Measurements from ENCODE around the gene HSDL1. TPM values are rescaled to one million over a fixed set of nuclear protein-coding genes. Genes with fewer than 3 reads are reported as not detected.

HSDL1 gene
- polyA plus RNA-seq, 3 donors, result 43.9 to 59.1 (median 48.5) TPM

DNA sequence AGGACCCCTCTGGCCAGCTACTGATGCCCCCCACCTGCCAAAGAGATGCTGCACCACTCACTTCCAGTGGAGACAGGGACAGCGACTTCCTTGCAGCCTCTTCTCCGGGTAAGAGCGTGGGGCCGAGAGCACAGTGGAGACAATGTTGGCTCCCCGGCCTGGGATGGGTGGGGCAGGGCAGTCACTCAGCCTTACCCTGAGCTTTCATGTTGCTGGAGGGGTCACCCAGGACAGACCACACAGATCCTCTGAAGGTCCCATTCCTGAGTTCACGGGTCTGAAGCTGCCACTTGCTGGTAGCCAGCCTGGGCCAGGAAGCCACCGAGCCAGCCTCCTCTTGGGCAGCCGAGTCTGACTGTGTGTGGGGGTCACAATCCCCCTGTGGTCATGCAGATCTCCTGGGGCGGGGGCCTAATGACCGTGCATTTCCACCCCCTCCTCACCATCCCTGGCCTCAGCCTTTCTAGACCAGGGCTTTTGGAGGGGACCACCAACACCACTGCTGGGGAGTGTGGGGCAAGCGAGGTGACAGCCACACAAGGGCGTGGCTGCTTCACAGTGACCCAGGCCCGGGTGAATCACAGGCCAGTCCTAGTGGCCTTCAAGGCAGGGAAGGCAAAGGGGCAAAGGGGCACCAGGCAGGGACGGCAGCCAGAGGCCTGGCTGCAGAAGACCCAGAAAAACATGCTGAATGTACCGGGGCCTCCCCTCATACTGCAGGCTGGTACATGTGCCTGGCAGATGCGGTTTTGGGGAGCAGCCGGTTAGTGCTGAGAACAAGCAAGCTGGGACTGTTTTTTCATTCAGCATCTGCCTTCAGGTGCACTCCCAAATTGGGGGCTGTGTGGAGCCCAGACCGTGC lies 31.4 kb upstream of the HSDL1 start:
- no peak for DNase-seq (ENCODE audit: low read depth in 3 of 3, low spot score in 2 of 3)

DNA sequence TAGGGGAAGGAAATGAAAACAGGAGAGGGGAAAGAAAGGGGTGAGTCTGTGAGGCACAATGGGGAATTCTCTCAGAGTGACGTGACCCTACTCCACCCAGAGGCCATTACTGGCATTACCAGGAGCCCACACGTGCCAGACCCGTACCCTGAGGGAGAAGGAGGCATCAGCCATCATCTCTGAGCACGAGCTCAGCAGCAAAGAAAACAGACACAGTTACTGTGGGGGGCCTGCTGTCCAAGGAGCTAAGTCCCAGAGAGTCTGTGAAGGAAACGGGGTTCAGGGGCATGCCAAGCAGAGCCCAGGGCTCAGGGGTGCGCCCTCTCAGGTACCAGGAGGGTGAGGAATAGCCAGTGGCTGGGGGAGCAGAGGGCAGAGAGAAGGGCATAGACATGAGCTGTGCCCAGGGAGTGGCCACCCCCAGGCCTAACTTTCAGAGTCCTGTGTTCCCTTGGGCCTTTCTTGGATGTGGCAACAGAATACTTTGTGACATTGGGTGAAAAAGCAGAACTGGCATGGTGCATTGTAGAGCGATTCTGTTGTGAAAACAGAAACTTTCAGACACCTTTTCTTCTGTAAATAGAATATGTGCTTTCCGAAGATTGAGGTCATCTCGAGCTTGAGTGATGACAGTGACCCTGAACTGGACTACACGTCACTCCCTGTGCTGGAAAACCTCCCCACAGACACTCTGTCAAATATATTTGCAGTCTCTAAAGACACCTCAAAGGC lies 30.5 kb upstream of the HSDL1 start:
- DNase-seq (ENCODE audit: low read depth in 3 of 3, low spot score in 2 of 3), result no peak

DNA sequence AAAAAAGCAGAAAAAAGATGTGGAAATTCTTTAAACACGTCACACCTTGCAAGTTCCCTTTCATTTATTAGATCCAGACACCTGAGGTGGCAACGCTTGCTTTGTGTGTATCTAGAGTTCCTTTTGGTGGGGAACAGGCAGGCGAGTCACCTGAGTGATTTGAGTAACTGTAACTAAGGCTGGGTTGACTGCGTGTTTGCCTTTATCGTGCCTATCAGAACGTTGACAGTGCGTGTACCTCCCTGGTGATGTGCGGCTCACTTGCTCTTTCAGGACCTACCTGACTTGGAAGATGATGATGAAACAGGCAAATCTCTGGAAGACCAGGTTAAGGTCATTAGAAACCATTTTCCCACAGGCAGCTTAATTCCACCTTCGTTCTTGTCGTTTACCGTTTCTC lies 29.4 kb upstream of the HSDL1 start:
- DNase-seq (ENCODE audit: low read depth in 3 of 3, low spot score in 2 of 3), result no peak

DNA sequence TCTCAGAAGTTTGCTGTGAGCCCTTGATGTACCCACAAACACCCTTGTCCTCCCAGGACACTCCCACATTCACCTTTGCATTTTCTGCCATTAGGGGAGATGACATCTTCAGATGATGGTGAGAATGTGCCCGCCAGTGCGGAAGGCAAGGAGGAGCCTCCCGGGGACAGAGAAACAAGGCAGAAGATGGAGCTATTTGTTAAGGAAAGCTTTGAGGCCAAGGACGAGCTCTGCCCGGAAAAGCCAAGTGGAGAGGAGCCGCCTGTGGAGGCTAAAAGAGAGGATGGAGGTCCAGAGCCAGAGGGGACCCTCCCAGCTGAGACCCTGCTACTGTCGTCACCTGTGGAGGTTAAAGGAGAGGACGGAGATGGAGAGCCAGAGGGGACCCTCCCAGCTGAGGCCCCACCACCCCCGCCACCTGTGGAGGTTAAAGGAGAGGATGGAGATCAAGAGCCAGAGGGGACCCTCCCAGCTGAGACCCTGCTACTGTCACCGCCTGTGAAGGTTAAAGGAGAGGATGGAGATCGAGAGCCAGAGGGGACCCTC lies 24.9 kb upstream of the HSDL1 start:
- DNase-seq (ENCODE audit: low read depth in 3 of 3, low spot score in 2 of 3), result no peak

DNA sequence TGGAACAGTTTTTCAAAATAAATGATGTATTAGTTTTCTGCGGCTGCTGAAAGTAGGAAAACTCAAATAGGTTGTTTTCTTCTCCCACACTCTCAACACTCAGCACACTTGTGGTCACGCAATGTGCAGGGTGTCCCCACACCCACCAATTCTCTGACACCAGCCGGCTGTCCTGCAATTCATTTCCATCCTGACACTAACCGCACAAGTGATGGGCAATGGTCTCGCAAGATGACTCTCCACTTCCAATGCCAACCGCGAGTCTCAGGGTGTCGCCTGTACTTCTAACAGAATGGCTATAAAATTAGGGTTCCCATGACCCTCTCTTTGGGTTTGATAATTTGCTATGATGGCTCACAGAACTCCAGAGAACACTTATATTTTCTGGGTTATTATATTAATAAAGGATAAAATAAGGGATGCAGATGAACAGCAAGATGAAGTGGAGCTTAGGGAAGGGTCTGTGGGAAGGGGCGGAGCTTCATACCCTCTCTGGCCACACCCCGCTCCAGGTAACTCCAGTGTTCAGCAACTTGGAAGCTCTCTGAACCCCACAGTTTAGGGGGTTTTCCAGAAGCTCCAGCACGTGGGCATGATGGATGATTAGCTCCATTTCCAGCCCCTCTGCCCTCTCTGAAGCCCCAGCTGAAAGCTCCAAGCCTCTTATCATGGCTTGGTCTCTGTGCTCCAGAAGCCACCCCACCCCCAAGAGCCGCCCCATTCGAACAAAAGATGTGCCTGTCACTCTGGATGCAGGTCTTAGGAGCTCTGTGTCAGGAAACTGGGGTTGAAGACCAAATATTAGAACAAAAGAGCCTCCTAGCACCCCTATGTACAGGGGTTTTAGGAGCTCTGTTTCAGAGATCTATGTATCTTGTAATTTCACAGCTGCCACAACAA lies 22.1 kb upstream of the HSDL1 start:
- no peak for DNase-seq (ENCODE audit: low read depth in 3 of 3, low spot score in 2 of 3)

DNA sequence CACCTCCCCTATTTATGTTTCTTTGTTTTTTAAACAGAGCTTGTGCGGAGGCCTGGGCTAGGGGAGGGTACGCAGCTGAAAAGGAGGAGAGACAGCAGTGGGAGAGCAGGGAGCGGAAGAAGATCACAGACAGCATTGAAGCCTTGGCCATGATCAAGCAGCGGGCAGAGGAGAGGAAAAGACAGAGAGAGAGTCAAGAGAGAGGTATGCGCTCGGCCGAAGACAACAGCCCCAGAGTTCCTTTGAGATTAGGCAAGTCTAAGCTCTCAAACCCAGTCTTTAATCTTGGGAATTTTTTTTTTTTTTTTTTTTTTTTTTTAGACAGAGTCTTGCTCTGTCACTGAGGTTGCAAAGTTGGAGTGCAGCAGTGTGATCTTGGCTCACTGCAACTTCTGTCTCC lies 20.8 kb upstream of the HSDL1 start:
- no peak for DNase-seq (ENCODE audit: low read depth in 3 of 3, low spot score in 2 of 3)

DNA sequence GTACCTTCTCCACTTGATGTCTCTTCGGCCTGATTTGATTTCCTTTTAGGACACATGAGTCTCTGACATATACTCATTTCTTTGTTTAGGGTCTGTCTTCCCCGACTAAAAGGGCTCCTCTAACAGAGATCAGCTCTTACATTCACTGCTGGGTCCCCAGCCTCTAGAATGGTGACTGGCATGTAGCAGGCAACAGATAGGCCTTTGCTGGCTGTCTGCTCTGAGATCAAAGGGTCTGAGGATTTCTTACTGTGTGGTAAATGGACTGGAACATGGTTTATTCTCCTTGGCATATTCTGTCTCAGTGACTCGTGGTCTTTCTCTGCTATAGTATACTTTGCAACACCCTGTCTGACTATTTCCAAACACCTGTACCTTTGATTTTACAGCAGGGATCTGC lies 16.8 kb upstream of the HSDL1 start:
- no peak for DNase-seq (ENCODE audit: low read depth in 3 of 3, low spot score in 2 of 3)

DNA sequence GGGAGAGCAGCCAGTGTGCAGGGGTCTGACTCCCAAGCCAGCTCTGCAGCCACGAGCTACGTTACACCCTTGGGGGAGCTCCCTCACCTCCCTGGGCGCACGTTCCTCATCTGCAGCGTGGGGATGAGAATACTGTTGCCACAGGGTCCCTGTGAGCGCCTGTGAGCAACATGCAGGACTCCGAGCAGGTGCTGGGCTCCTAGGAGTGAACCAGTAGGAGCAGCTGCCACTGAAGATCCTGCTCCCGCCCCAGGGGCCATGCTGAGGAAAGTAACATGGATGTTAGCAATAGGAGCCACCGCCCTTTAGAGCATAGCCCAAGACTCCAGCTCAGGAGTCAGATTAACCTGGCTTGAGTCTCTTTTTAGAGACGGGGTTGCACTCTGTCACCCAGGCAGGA lies 16.1 kb upstream of the HSDL1 start:
- DNase-seq (ENCODE audit: low read depth in 3 of 3, low spot score in 2 of 3), result no peak

DNA sequence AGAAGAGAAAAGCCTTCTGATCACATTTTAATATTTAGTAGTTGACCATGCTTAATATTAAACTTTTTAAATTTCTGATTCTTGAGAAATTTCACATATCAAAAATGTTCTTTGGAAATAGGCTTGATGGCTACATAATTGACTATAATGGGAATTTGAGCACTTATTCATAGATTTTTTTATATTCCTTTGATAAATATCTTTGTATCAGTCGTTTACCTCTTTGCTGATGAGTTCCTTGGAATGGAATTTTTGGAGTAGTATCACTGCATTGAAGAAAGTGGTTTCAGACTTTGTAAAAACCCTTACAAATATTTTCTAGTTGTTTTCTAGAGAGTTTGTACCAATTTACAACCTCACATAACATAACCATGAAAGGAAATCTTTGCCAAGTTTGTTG lies 14.8 kb upstream of the HSDL1 start:
- no peak for DNase-seq (ENCODE audit: low read depth in 3 of 3, low spot score in 2 of 3)

DNA sequence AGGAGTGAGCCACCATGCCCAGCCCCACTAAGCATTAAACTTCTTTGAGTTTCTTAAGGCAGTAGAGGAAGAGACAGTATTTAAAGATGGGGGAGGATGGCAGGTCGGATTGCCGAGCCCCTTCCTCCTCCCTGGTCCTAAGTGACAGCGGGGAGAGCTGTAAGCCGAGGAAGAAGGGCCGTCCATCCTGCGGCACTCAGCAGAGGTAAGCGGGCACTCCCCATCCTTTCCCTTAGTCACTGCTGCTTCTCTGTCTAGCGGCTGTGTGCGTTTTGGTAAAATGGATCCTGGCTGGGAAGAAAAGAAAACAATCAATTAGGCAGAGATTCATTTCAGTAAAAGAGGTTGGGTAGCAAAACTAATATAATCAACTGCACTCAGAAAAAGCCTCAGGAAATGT lies 14.0 kb upstream of the HSDL1 start:
- DNase-seq (ENCODE audit: low read depth in 3 of 3, low spot score in 2 of 3), result no peak

DNA sequence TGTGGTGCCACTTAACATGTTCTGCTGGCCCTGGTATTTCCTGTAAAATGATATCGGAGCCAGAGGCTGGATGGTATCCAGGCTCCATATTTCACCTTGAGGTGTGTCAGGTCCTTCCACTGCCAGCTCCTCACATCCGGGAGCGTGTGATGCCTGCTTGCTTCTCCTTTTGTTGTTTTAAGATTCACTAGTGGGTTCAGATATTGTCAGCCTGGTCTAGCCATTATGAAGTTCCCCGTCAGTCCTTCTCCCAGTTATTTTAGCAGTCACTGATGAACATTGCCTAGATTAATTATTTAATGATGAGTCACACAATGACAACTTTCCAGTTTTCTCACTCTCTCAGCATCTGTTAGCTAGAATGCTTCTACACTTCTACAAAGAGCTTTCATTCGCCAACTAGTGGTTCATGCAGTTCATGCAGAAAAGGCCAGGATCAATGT lies 11.4 kb upstream of the HSDL1 start:
- no peak for DNase-seq (ENCODE audit: low read depth in 3 of 3, low spot score in 2 of 3)

DNA sequence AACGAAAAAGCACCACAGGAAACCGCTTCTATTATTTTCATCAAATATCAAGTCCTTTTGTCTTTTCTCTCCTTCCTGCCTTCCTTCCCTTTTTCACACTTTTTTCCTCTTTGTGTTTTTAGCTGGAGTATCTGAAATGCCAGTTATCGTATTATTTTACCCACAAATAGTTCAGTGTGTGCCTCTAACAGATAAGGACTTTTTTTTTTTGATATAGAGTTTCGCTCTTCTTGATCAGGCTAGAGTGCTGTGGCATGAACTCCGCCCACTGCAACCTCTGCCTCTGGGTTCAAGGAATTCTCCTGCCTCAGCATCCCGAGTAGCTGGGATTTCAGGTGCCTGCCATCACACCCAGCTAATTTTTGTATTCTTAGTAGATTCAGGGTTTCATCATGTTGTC lies 10.8 kb upstream of the HSDL1 start:
- DNase-seq (ENCODE audit: low read depth in 3 of 3, low spot score in 2 of 3), result no peak

DNA sequence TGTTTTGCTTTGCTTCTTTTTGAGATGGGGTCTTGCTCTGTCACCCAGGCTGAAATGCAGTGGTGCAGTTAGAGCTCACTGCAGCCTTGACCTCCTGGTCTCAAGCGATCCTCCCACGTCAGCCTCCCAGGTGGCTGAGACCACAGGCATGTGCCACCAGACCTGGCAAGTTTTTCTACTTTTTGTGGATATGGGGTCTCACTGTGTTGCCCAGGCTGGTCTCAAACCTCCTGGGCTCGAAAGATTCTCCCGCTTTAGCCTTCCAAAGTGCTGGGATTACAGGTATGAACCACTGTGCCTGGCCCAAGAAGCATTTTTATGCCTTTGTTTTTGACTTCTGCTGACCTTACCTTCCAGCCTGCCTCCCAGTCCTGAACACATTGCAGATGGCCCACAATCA lies 10.2 kb upstream of the HSDL1 start:
- no peak for DNase-seq (ENCODE audit: low read depth in 3 of 3, low spot score in 2 of 3)

DNA sequence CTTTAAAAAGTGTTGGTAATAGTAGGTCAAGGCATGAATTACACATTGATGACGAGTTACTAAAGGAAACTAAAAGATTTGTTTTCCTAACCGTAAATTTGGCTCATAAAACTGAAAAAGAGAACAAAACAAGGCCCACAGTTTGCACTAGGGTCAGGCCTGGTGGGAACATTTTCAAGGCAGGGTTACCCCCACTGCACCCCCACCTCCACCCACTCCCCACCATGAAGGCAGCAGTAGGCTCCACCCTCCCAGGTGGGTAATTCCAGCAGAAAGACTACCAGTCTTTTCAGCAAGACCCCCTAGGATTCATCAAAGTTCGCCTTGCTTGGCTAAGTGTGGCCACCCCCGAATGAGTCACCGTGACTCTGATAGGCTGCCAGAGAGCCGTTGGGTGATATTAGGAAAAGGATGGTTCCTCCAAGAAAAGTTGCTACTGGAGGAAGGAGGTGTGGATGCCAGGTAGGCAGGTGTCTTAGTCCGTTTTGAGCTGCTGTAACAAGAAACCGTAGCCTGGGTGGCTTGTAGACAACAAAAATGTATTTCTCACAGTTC lies 8.8 kb upstream of the HSDL1 start:
- DNase-seq (ENCODE audit: low read depth in 3 of 3, low spot score in 2 of 3), result no peak

DNA sequence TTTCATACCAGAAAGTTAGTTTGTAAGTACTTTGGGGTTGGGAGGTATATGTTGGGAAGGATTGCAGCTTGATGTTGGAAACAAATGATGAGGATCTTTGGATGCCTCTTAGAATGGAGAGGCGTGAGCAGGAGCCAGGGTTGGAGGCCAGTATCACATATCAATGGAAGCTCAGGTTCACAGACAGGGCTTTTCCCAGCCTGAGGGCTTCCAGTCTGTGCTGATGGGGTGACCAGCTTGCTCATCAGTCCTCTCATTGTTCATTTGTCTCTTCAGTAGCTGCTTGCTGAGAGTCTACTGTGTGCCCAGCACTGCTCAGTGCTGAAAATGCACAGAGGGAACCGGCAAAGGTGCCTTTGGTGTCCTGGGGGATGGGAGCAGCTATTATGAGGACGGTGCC lies 5.9 kb upstream of the HSDL1 start:
- no peak for DNase-seq (ENCODE audit: low read depth in 3 of 3, low spot score in 2 of 3)

DNA sequence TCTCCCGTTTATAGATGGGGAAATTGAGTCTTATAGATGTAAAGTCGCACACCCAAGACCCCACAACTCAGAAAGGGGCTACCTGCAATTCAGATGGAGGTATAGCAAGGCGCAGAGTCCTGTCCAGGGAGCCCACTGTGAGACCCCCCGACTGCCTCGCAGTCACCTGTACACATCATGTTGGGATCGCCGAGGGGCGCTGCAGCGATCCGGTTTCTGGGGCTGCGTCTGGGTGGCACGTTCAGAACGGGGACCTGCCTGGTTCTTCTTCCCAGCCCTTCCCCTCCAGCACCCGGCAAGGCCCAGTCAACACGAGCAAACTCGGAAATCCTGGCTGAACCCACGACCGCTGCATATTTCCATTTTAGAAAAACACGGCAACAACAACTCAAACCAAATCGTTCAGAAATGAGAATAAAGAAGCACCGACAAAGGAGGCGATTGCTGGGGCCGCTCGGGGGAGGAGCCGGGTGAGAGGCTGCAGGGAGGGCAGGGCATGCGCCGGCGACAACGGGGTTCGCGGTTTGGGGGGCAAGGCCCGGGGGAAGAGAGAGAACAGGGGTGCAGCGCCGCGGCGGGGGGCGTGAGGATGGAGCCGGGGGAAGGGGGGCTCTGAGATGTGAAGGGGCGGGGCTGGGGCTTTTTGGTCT lies 643 bp downstream of the HSDL1 start:
- DNase-seq (ENCODE audit: low read depth in 3 of 3, low spot score in 2 of 3), result no peak

DNA sequence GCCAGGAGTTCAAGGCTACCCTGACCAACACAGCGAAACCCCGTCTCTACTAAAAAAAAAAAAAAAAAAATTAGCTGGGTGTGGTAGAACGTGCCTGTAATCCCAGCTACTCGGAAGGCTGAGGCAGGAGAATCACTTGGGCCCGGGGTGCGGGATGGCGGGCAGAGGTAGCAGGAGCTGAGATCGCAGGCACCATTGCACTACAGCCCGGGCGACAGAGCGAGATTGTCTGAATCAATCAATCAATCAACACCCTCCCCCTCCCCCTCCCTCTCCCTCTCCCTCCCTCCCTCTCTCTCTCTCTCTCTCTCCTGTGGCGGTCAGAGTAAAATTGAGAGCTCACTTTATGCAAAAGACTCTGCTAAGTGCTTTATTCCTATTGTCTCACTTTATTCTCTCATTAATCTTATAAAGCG lies 1.2 kb downstream of the HSDL1 start:
- DNase-seq (ENCODE audit: low read depth in 3 of 3, low spot score in 2 of 3), result no peak

DNA sequence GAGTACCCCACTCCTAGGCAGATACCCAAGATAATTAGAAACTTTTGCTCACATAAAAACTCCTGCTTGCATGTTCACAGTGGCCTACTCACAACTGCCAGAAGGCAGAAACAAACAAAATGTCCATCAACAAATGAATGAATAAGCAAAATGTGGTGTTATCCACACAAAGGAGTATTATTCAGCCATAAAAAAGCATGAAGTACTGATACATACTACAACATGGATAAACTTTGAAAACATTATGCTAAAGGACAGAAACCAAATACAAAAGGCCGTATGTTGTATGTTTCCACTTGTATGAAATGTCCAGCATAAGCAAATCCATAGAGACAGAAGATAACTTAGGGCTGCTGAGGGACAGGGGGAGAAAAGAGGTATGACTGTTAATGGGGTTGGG lies 1.9 kb downstream of the HSDL1 start:
- no peak for DNase-seq (ENCODE audit: low read depth in 3 of 3, low spot score in 2 of 3)

DNA sequence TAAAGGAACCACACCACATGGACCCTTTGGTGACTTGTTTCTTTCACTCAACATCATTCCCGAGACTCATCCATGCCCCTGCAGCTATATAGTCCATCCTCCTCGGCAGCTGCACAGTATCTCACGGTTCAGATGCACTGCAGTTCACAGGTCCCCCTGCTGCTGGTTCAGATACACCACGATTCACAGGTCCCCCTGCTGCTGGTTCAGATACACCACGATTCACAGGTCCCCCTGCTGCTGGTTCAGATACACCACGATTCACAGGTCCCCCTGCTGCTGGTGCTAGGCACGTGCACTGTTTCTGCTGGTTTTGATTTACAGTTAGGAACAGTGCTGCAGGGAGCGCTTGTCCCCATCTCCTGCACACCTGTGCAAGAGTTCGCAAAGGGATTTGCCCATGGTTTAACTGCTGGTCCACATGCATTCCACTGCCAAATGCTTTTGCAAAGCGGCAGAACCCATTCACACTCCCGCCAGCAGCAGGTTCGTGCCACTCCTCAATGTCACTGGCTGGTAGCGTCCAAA lies 3.8 kb downstream of the HSDL1 start:
- no peak for DNase-seq (ENCODE audit: low read depth in 3 of 3, low spot score in 2 of 3)
